Lower leg skin (tissue), 3 donors: ENCODE measurements around the gene OSR1.

ENCODE experiments used
- CTCF ChIP-seq, 3 donors: fragments of 450-650 bp; IDR thresholded peaks; one replicate each; pipeline ENCODE4 v1.5.1; 2016; ENCODE audit warnings: antibody characterized with exemption in 3 of 3, mild to moderate bottlenecking in 3 of 3, moderate library complexity in 2 of 3
- POLR2A ChIP-seq, 2 donors: fragments of 450-650 bp; IDR thresholded peaks; one replicate each; pipeline ENCODE4 v1.6.1; 2016 to 2017; ENCODE audit warnings: antibody characterized with exemption in 2 of 2, mild to moderate bottlenecking in 1 of 2, moderate library complexity in 1 of 2

GRCh38 chr2:19319698-19320097, 38.7 kb downstream of the OSR1 start:
- TF ChIP-seq CTCF (IDR thresholded peaks at IDR 0.05) = no peak
- TF ChIP-seq POLR2A (IDR thresholded peaks at IDR 0.05) = no peak
